Measurements from ENCODE around the gene ASPG.

GRCh38 chr14:104049576-104050240, 35.8 kb upstream of the ASPG start:
- no peak for TF ChIP-seq CTCF (conservative IDR thresholded peaks at IDR 0.05 in 1 of 2, IDR thresholded peaks at IDR 0.05 in 1 of 2; ENCODE audit: low read depth in 1 of 2, low read length in 2 of 2)
- no peak for TF ChIP-seq EZH2 (IDR thresholded peaks at IDR 0.05; ENCODE audit: low read length, missing control alignments)
